GOT3 (cell line): ENCODE measurements around the gene GBX2.

Experiments
- DNase-seq: peaks from one replicate; lab custom pipeline; 2025; ENCODE audit warnings: mixed read lengths; lab: John Stamatoyannopoulos, UW

GBX2 gene

DNA sequence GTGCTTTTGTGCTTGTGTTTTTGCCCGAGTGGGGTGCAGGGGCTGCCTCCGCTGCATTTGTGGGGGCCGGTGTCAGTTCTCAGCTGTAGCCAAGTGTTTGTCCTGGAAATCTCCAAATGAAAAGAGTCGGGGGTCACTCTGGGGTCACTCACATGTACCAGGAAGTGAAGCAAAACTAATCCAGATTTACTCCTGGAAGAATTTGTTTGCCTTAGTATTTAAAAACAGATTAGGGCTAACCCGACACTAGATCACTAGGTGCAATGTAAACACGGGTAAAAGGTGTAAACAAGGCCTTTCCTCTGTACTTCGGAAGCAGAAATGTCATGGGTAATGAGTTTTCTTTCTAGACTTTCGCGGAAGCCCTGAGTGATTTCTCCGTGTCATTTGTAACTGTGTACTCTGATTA lies 50.3 kb downstream of the GBX2 start:
- no peak for DNase-seq

DNA sequence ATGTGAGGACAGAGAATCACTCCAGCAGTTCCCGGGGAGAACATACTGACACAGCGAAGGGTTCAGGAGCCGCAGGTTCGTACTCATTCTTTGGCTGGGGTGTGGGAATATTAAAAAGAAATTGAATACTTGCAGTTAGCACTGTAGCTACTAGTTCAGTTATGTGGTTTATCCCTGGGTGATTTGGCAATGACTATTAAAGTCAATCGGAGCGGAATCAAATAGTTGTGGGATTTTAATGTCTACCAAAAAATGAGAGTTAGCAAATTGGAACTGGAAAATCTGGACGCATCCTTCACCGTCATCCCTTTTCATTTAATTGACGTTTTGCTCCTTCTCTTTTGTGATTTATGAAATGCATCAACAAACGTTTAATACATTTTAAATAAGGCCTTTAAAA lies 50.8 kb downstream of the GBX2 start:
- DNase-seq, result no peak
